ENCODE data around the gene FBXL19. TPM values are rescaled to one million over a fixed set of nuclear protein-coding genes. Genes with fewer than 3 reads are reported as not detected.
"Not testable (repeated sequence)": the region's sequence is repeated elsewhere in the genome, so short reads cannot be mapped to it uniquely, and the experiment has no call there.

The FBXL19 gene
- total RNA-seq, 1 donor from 2014 or later, result 13.4 TPM

- DNase-seq (no peak), ATAC-seq (no peak)
- Histone ChIP-seq H3K4me3 (no peak overlapping the region), H3K27ac (no peak overlapping the region), H3K27me3 (no peaks in the 10 kb centered on the region), H3K36me3 (peaks cover 65% of the 10 kb centered on the region), H3K4me1 (peaks cover 5% of the 10 kb centered on the region), H3K9me3 (no peaks in the 10 kb centered on the region)
- no peak for TF ChIP-seq CTCF (IDR thresholded peaks at IDR 0.05)
- intact Hi-C loops (cut with DNase I), result no loop called here
These were observed 35.4 kb upstream of the FBXL19 start for GRCh38 chr16:30887927-30888326.

- H3K36me3 ChIP-seq, result peaks cover 65% of the 10 kb centered on the region
- no peak for ATAC-seq
These were observed 34.4 kb upstream of the FBXL19 start for GRCh38 chr16:30888856-30889499.

GRCh38 chr16:30889721-30890120, 33.7 kb upstream of the FBXL19 start:
- no peaks in the 10 kb centered on the region for H3K27me3 ChIP-seq
- intact Hi-C loops (cut with DNase I), result no loop called here
- ATAC-seq (no peak), DNase-seq (no peak)
- no peaks in the 10 kb centered on the region for H3K9me3 ChIP-seq
- H3K4me1 ChIP-seq, result peaks cover 15% of the 10 kb centered on the region
- H3K4me3 ChIP-seq, result no peak overlapping the region
- no peak overlapping the region for H3K27ac ChIP-seq
- peaks cover 63% of the 10 kb centered on the region for H3K36me3 ChIP-seq
- TF ChIP-seq CTCF (IDR thresholded peaks at IDR 0.05), result no peak

More at GRCh38 chr16:30888856-30889499, 34.4 kb upstream of the FBXL19 start:
- no peaks in the 10 kb centered on the region for H3K9me3 ChIP-seq
- H3K27me3 ChIP-seq, result no peaks in the 10 kb centered on the region
- DNase-seq, result no peak
- intact Hi-C loops (cut with DNase I), result no loop called here
- H3K4me3 ChIP-seq, result no peak overlapping the region
- H3K4me1 ChIP-seq, result peaks cover 10% of the 10 kb centered on the region
- H3K27ac ChIP-seq, result no peak overlapping the region
- TF ChIP-seq CTCF (IDR thresholded peaks at IDR 0.05), result no peak

GRCh38 chr16:30891043-30891823, 32.1 kb upstream of the FBXL19 start:
- ATAC-seq; H3K9me3 ChIP-seq; DNase-seq; H3K4me3 ChIP-seq; H3K27ac ChIP-seq; intact Hi-C loops (cut with DNase I); H3K27me3 ChIP-seq: not testable (repeated sequence)
- Histone ChIP-seq H3K36me3 (peaks cover 48% of the 10 kb centered on the region), H3K4me1 (peaks cover 31% of the 10 kb centered on the region)

GRCh38 chr16:30892670-30893416, 30.5 kb upstream of the FBXL19 start:
- intact Hi-C loops (cut with DNase I), result no loop called here
- TF ChIP-seq CTCF (IDR thresholded peaks at IDR 0.05), result no peak
- Histone ChIP-seq H3K36me3 (peaks cover 32% of the 10 kb centered on the region), H3K9me3 (no peaks in the 10 kb centered on the region), H3K4me3 (peak overlapping the region; percentile 95), H3K27me3 (no peaks in the 10 kb centered on the region), H3K4me1 (peaks cover 37% of the 10 kb centered on the region), H3K27ac (peak overlapping the region; percentile 89)
- DNase-seq (no peak), ATAC-seq (no peak)

- peaks cover 28% of the 10 kb centered on the region for H3K36me3 ChIP-seq
- no peak for TF ChIP-seq CTCF (IDR thresholded peaks at IDR 0.05)
- intact Hi-C loops (cut with DNase I), result no loop called here
- no peaks in the 10 kb centered on the region for H3K27me3 ChIP-seq
- H3K9me3 ChIP-seq, result no peaks in the 10 kb centered on the region
- ATAC-seq, result no peak
- peak overlapping the region; percentile 95 for H3K4me3 ChIP-seq
- H3K4me1 ChIP-seq, result peaks cover 37% of the 10 kb centered on the region
- peak; percentile 74 for DNase-seq
- peak overlapping the region; percentile 89 for H3K27ac ChIP-seq
These were observed 30.0 kb upstream of the FBXL19 start for GRCh38 chr16:30893417-30893743.
